GM12878 (cell line): ENCODE measurements around the gene ADGRB2. TPM values are rescaled to one million over a fixed set of nuclear protein-coding genes. Genes with fewer than 3 reads are reported as not detected.
A peak's percentile ranks its signal among the peaks of the same experiment; 100 is the strongest.

ENCODE experiments used
- ATAC-seq: fragments of 200-7000 bp; cut with Tn5 transposase; 3 replicates; pipeline ENCODE4 v1.9.1; 2020; ENCODE audit warnings: mild to moderate bottlenecking, moderate library complexity
- BruUV-seq: library from RNA; stranded (reverse); fragments of 400-500 nt; replicated peaks from 2 replicates; lab custom pipeline; 2021; lab: Mats Ljungman, UMichigan
- CTCF ChIA-PET: fragments of 300-600 bp; sonication (Branson Sonifier 250); formaldehyde crosslinking; extraction: SDS; loops from one replicate; lab custom pipeline; 2021; ENCODE audit warnings: inconsistent platforms; lab: Yijun Ruan, JAX
- POLR2A ChIA-PET: fragments of 350-600 bp; formaldehyde crosslinking; extraction: SDS; loops from one replicate; lab custom pipeline; 2021; ENCODE audit warnings: inconsistent platforms; lab: Charles Lee
- RAD21 ChIA-PET: fragments of 300-600 bp; sonication (Branson Sonifier 250); formaldehyde crosslinking; loops from one replicate; lab custom pipeline; 2023; ENCODE audit warnings: antibody characterized with exemption; ENCODE audit not compliant: unreplicated experiment; lab: Charles Lee
- SMC1A ChIA-PET: fragments of 300-600 bp; sonication (Branson Sonifier 250); formaldehyde crosslinking; loops from one replicate; lab custom pipeline; 2023; ENCODE audit not compliant: unreplicated experiment, uncharacterized antibody; lab: Charles Lee
- DNase-seq: peaks from one replicate; pipeline ENCODE4 v3.0.0-alpha.2; 2011; ENCODE audit warnings: low read depth, low spot score
- FAIRE-seq: peaks from 3 replicates; lab custom pipeline; 2011; peaks lifted over from hg19 to GRCh38; lab: Jason Lieb, UNC
- H2AFZ ChIP-seq: 2 replicates; pipeline ENCODE4 v1.6.0; 2011; ENCODE audit warnings: low read depth, low read length, control low read depth; ENCODE audit not compliant: control insufficient read depth
- H3K27ac ChIP-seq: 2 replicates; pipeline ENCODE4 v1.5.1; 2011; ENCODE audit warnings: control low read depth; ENCODE audit not compliant: control insufficient read depth, insufficient read depth
- H3K27me3 ChIP-seq, 2 experiments: replicated peaks in 1 of 2; 2 replicates each; pipeline versions ENCODE4 v1.6.0 to v1.6.1; 2011; ENCODE audit warnings: low read length in 1 of 2; ENCODE audit not compliant: control insufficient read depth in 2 of 2, insufficient read depth in 2 of 2
- H3K36me3 ChIP-seq, 2 experiments: 2 replicates each; pipeline ENCODE4 v1.5.1; 2011; ENCODE audit warnings: low read length in 1 of 2; ENCODE audit not compliant: control insufficient read depth in 2 of 2, insufficient read depth in 2 of 2
- H3K4me1 ChIP-seq: 2 replicates; pipeline ENCODE4 v1.6.1; 2011; ENCODE audit warnings: mild to moderate bottlenecking, low read length, moderate library complexity, mixed read lengths; ENCODE audit not compliant: control insufficient read depth, insufficient read depth
- H3K4me2 ChIP-seq: 2 replicates; pipeline ENCODE4 v1.6.0; 2011; ENCODE audit warnings: control low read depth; ENCODE audit not compliant: control insufficient read depth, insufficient read depth
- H3K4me3 ChIP-seq: fragments of 200-600 bp; sonication (generic); 2 replicates; pipeline ENCODE4 v1.5.1; 2016
- H3K79me2 ChIP-seq: 2 replicates; pipeline ENCODE4 v1.6.0; 2011; ENCODE audit warnings: low read length; ENCODE audit not compliant: control insufficient read depth, insufficient read depth
- H3K9ac ChIP-seq: 2 replicates; pipeline ENCODE4 v1.8.0; 2011; ENCODE audit warnings: low read length, control low read depth, mixed read lengths; ENCODE audit not compliant: control insufficient read depth, insufficient read depth
- H3K9me3 ChIP-seq: replicated peaks from 3 replicates; pipeline ENCODE4 v1.5.1; 2011; ENCODE audit warnings: mild to moderate bottlenecking, low read length; ENCODE audit not compliant: control insufficient read depth, insufficient read depth
- H4K20me1 ChIP-seq: 2 replicates; pipeline ENCODE4 v1.6.0; 2011; ENCODE audit not compliant: control insufficient read depth, insufficient read depth
- ESRRA ChIP-seq: IDR thresholded peaks from 2 replicates; pipeline ENCODE4 v1.6.1; 2012; ENCODE audit warnings: mild to moderate bottlenecking, low read length, improper control_type of control experiment
- MEF2B ChIP-seq: fragments of 450-650 bp; IDR thresholded peaks from 2 replicates; pipeline ENCODE4 v1.6.1; 2018; ENCODE audit warnings: mild to moderate bottlenecking, moderate library complexity; ENCODE audit not compliant: partially characterized antibody, poor library complexity, severe bottlenecking
- MTA2 ChIP-seq: fragments of 450-650 bp; IDR thresholded peaks from 2 replicates; pipeline ENCODE4 v1.6.1; 2016; ENCODE audit warnings: low read depth, mild to moderate bottlenecking, moderate library complexity
- SIX5 ChIP-seq: IDR thresholded peaks from 2 replicates; pipeline ENCODE4 v1.6.1; 2011; ENCODE audit warnings: mild to moderate bottlenecking, low read depth, low read length, moderate library complexity; ENCODE audit not compliant: severe bottlenecking
- TCF12 ChIP-seq: IDR thresholded peaks from 2 replicates; pipeline ENCODE4 v1.6.1; 2011; ENCODE audit warnings: low read depth, mild to moderate bottlenecking, low read length
- WGBS: methylation state at CpG from one replicate; pipeline ENCODE4 v1.1.6; 2016; ENCODE audit warnings: low lambda C conversion rate; ENCODE audit not compliant: insufficient replicate concordance, insufficient coverage; ENCODE audit errors: missing lambda C conversion rate; 5-methylcytosine and 5-hydroxymethylcytosine counted together
- in situ Hi-C: fragments of 300-500 bp; cut with MboI; formaldehyde crosslinking; loops from 9 replicates; pipeline ENCODE4 v1.14.3; 2018; ENCODE audit warnings: mixed read lengths
- intact Hi-C: fragments of 100-400 bp; cut with micrococcal nuclease; formaldehyde crosslinking; loops from one replicate; pipeline ENCODE4 v1.14.2; 2022; ENCODE audit not compliant: unreplicated experiment
- polyA plus RNA-seq, 11 experiments: library from polyadenylated mRNA; depleted of rRNA in 4 of 11; unstranded in 6 of 11; stranded (reverse) in 5 of 11; fragments of >200 nt; fragmentation: Nextera tagmentation in 4 of 11; fragmentation: Illumina TruSeq in 1 of 11; extraction: Ambion mirVana in 4 of 11; extraction: Trizol in 1 of 11; gene quantifications; 1 replicate in 1 of 11; 2 replicates in 10 of 11; pipeline versions ENCODE4 v1.2.1 to v1.2.3, GENCODE V29; 2011 to 2016; ENCODE audit warnings: inconsistent platforms in 2 of 11, missing spikeins in 2 of 11, low read depth in 1 of 11
- total RNA-seq, 4 experiments: library from RNA; depleted of rRNA in 3 of 4; stranded (reverse); fragments of >200 nt in 3 of 4; fragmentation: Illumina TruSeq in 1 of 4; extraction: Trizol in 1 of 4; gene quantifications; 2 replicates each; pipeline versions ENCODE4 v1.2.1 to v1.2.3, GENCODE V29; 2013 to 2021
- TF ChIP-seq, protein P1 (sequence below): fragments of 450-650 bp; formaldehyde crosslinking; IDR thresholded peaks from 2 replicates; pipeline ENCODE4 v1.5.0; 2022; ENCODE audit warnings: mild to moderate bottlenecking, missing genetic modification characterization

The ADGRB2 gene
- total and polyA plus RNA-seq, 10 of the 15 experiments (the other 5 are each of a cell fraction or from before 2014, with no cell fraction given), result 0.11 to 0.33 (median 0.18) TPM; not detected in 4

DNA sequence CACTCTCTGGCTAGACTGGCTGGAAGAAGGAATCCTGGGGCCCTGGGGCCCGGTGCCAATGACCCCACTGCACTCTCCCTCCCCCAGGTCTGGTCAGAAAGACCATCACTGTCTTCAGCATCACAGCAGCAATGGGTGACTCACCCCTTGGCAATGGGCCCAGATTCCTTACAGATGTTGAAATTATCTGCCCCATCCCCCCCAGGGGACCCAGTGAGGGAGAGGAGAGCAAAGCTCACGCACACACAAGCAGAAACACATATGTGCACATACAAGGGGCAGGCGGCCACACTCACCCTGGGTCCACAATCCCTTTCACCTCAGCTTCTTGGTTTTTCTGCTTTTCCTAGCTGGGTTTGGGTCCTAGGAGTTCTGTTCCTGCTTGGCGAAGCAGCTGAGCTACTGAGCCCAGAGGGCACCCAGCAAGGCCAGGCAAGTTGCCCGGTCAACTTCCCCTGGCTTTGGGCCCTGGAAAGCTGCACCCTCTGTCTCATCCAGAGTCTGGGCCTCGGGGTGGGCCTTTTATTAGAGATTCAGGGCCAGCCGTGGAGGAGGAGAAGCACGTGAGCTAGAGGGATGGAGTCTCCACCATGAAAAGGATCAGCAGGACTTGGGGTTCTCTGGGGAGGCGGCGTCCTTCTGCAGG, 62.9 kb downstream of the ADGRB2 start:
- FAIRE-seq (no peak), DNase-seq (no peak), ATAC-seq (no peak)
- no peak overlapping the region for H2AFZ ChIP-seq
- no peaks in the 10 kb centered on the region for H3K36me3 ChIP-seq
- SMC1A ChIA-PET, result interaction anchor here (1.2 to 3.5 kb wide), 5 partner anchors 8 to 280 kb away, joined by 3 to 20 read pairs (median 5); no protein-coding TSS in a partner anchor
- RAD21 ChIA-PET, result interaction anchor here (0.6 to 1.4 kb wide), 7 partner anchors 8 to 87 kb away, joined by 3 to 8 read pairs (median 4); no protein-coding TSS in a partner anchor
- 67% methylated on average over 10 of the region's 10 CpGs for WGBS
- H4K20me1 ChIP-seq, result no peaks in the 10 kb centered on the region
- POLR2A ChIA-PET, result interaction anchor here (0.6 kb wide), 2 partner anchors 93 to 444 kb away, joined by 3 to 4 read pairs; no protein-coding TSS in a partner anchor
- CTCF ChIA-PET, result interaction anchor here (0.7 to 6.5 kb wide), 8 partner anchors 13 to 152 kb away, joined by 3 to 83 read pairs (median 6); no protein-coding TSS in a partner anchor
- no peaks in the 10 kb centered on the region for H3K79me2 ChIP-seq
- BruUV-seq, result no TSS peak
- no peak overlapping the region for H3K4me3 ChIP-seq
- no peak overlapping the region for H3K4me2 ChIP-seq
- TF ChIP-seq MEF2B (no peak), ESRRA (no peak), SIX5 (no peak), TCF12 (0 out of 2 replicates have a peak, but pooled peaks have one; percentile 38), MTA2 (no peak)
- TF ChIP-seq, protein P1, sequence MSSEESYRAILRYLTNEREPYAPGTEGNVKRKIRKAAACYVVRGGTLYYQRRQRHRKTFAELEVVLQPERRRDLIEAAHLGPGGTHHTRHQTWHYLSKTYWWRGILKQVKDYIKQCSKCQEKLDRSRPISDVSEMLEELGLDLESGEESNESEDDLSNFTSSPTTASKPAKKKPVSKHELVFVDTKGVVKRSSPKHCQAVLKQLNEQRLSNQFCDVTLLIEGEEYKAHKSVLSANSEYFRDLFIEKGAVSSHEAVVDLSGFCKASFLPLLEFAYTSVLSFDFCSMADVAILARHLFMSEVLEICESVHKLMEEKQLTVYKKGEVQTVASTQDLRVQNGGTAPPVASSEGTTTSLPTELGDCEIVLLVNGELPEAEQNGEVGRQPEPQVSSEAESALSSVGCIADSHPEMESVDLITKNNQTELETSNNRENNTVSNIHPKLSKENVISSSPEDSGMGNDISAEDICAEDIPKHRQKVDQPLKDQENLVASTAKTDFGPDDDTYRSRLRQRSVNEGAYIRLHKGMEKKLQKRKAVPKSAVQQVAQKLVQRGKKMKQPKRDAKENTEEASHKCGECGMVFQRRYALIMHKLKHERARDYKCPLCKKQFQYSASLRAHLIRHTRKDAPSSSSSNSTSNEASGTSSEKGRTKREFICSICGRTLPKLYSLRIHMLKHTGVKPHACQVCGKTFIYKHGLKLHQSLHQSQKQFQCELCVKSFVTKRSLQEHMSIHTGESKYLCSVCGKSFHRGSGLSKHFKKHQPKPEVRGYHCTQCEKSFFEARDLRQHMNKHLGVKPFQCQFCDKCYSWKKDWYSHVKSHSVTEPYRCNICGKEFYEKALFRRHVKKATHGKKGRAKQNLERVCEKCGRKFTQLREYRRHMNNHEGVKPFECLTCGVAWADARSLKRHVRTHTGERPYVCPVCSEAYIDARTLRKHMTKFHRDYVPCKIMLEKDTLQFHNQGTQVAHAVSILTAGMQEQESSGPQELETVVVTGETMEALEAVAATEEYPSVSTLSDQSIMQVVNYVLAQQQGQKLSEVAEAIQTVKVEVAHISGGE (CRISPR knock-in tag), result no peak
- no peak overlapping the region for H3K27ac ChIP-seq
- peaks cover 38% of the 10 kb centered on the region for H3K4me1 ChIP-seq
- no peak overlapping the region for H3K9ac ChIP-seq
- intact Hi-C loops (no loop called here), in situ Hi-C loops (no loop called here)
- no peaks in the 10 kb centered on the region for H3K27me3 ChIP-seq
- H3K9me3 ChIP-seq, result no peaks in the 10 kb centered on the region
